ENCODE data around the gene ERMARD. TPM values are rescaled to one million over a fixed set of nuclear protein-coding genes. Genes with fewer than 3 reads are reported as not detected.

Gene ERMARD
- total RNA-seq, 2 experiments from 2014 or later, result 23.2 to 42.3 TPM

DNA sequence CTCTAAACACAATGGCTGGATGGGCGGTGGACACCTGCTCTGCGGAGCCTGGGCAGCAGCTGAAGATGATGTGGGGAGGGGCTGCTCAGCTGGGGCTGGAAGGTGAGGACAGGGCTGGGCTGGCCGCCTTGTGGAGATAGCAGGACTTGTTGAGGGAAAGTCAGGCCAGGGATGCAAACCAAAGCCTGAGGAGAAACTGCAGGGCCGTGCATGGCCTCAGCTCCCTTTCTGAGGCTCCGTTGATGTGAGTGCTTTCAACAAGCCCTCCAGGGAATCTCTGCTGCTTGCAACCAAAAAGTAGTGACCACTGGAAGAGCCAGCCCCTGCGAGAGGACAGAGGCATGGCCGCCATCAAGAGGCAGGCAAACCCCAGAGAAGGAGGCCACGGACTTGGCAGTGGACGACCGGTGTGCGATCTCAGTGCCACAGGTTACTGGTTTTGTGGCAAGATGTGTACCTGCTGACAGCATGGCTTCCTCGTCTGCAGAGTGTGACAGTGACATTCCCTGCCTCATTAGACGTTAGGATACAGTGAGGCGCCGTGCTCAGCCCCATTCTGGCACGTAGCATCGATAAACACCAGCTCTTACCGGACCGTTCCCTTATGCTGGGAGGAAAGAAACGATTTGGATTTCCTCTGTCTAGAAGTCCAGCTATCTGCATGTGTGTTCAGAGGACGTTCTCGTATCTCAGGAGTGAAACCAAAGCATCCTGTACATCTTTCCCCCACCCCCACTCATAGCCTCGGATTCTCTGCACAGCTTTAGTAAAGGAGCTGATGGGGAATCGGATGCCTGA lies 37.9 kb downstream of the ERMARD start:
- Histone ChIP-seq H3K79me2 (ENCODE audit: insufficient read depth, low read depth, low read length) (no peaks in the 10 kb centered on the region), H3K36me3 (ENCODE audit: insufficient read depth, low read length) (no peaks in the 10 kb centered on the region), H3K27ac (ENCODE audit: low read depth, low read length, poor library complexity, severe bottlenecking) (no peak overlapping the region), H3K9me2 (ENCODE audit: insufficient read depth, low read length) (no peaks in the 10 kb centered on the region), H3K4me3 (ENCODE audit: low read depth, low read length, poor library complexity, severe bottlenecking) (no peak overlapping the region), H3K4me2 (ENCODE audit: low read length) (peak overlapping the region; percentile 91), H3K9me3 (ENCODE audit: low read length) (no peaks in the 10 kb centered on the region), H3K4me1 (ENCODE audit: insufficient read depth, low read length, poor library complexity, severe bottlenecking) (peaks cover 3% of the 10 kb centered on the region), H4K20me1 (ENCODE audit: insufficient read depth, low read length) (no peaks in the 10 kb centered on the region), H2AFZ (ENCODE audit: low read length) (peak overlapping the region; percentile 92; the same call in 1 of the 2 replicates)
- no peak for TF ChIP-seq EZH2phosphoT487 (IDR thresholded peaks at IDR 0.05; ENCODE audit: borderline replicate concordance, low read depth, low read length)
- TF ChIP-seq, protein P1, sequence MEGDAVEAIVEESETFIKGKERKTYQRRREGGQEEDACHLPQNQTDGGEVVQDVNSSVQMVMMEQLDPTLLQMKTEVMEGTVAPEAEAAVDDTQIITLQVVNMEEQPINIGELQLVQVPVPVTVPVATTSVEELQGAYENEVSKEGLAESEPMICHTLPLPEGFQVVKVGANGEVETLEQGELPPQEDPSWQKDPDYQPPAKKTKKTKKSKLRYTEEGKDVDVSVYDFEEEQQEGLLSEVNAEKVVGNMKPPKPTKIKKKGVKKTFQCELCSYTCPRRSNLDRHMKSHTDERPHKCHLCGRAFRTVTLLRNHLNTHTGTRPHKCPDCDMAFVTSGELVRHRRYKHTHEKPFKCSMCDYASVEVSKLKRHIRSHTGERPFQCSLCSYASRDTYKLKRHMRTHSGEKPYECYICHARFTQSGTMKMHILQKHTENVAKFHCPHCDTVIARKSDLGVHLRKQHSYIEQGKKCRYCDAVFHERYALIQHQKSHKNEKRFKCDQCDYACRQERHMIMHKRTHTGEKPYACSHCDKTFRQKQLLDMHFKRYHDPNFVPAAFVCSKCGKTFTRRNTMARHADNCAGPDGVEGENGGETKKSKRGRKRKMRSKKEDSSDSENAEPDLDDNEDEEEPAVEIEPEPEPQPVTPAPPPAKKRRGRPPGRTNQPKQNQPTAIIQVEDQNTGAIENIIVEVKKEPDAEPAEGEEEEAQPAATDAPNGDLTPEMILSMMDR (conservative IDR thresholded peaks at IDR 0.05; ENCODE audit: low read length), result no peak
- POLR2A ChIA-PET, result interaction anchor here (0.5 to 1.6 kb wide), 7 partner anchors 14 to 763 kb away, joined by 3 to 5 read pairs (median 4); no protein-coding TSS in a partner anchor
- no peak for DNase-seq (ENCODE audit: low spot score)
- CTCF ChIA-PET (ENCODE audit: unreplicated experiment), result interaction anchor here (0.7 to 2.5 kb wide), 8 partner anchors 14 to 770 kb away, joined by 3 to 26 read pairs (median 4); no protein-coding TSS in a partner anchor
- BruUV-seq (replicated peaks), result no TSS peak
- intact Hi-C loops (cut with micrococcal nuclease; ENCODE audit: unreplicated experiment), result no loop called here

DNA sequence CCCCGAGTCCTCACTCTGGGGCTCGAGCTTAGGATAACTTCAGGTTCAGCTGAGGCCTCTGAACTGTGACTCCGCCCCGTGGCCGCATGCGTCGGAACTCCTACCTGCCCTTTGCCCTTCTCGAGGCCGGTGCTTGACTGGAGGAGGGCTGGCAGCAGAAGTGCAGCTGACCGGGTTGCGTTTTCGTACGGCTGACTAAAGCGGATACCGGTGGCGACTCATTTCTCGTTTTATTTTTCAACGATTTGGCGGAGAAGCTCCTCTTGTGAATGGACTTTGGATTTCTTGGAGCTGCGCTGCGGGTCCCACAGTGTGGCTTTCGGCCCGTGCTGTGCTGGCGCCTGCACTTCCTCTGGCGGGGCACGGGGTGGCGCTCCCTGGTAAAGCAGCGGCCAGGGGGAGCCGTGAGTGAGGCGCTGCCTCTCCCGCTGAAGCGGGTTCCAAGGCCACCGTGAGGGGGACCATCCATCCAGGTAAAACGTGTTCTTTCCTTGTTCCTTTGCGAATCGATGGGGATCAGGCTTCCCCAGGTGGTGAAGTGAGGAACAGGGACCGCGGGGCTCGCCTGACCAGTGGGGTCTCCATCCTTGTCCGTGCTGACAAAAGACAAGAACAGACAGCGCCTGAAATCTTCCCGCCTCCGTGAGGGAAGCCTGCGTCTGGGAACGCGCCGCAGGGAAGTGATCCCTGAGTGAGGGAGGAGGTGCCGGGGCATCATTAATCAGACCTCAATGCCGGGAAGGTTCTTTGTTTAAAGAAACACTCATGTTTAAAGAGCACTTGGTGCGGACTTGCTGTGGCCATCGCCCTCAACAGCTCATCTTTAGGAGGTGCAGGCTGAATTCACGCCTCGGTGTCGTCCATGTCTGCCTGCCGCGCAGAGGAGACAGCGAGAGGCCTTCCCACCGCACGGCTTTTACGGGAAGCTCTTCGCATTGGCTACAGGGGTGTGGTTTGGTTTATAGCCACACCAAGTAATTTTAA lies 38.8 kb downstream of the ERMARD start:
- Histone ChIP-seq H3K4me3 (ENCODE audit: low read depth, low read length, poor library complexity, severe bottlenecking) (peak overlapping the region; percentile 63), H3K79me2 (ENCODE audit: insufficient read depth, low read depth, low read length) (no peaks in the 10 kb centered on the region), H3K36me3 (ENCODE audit: insufficient read depth, low read length) (no peaks in the 10 kb centered on the region), H3K4me1 (ENCODE audit: insufficient read depth, low read length, poor library complexity, severe bottlenecking) (peaks cover 3% of the 10 kb centered on the region), H3K9me2 (ENCODE audit: insufficient read depth, low read length) (no peaks in the 10 kb centered on the region), H3K27ac (ENCODE audit: low read depth, low read length, poor library complexity, severe bottlenecking) (no peak overlapping the region), H2AFZ (ENCODE audit: low read length) (peak overlapping the region; percentile 92; the same call in 1 of the 2 replicates), H3K4me2 (ENCODE audit: low read length) (peak overlapping the region; percentile 91), H3K9me3 (ENCODE audit: low read length) (no peaks in the 10 kb centered on the region), H4K20me1 (ENCODE audit: insufficient read depth, low read length) (no peaks in the 10 kb centered on the region)
- ChIA-PET POLR2A (interaction anchor here (1.0 to 1.6 kb wide), 7 partner anchors 13 to 762 kb away, joined by 3 to 4 read pairs (median 3); no protein-coding TSS in a partner anchor), CTCF (ENCODE audit: unreplicated experiment) (interaction anchor here (0.6 to 2.5 kb wide), 12 partner anchors 11 to 769 kb away, joined by 3 to 26 read pairs (median 3); no protein-coding TSS in a partner anchor)
- no TSS peak for BruUV-seq (replicated peaks)
- TF ChIP-seq, protein P1 (conservative IDR thresholded peaks at IDR 0.05; ENCODE audit: low read length), result peak; percentile 97
- TF ChIP-seq EZH2phosphoT487 (IDR thresholded peaks at IDR 0.05; ENCODE audit: borderline replicate concordance, low read depth, low read length), result no peak
- DNase-seq (ENCODE audit: low spot score), result peak; percentile 70
- intact Hi-C loops (cut with micrococcal nuclease; ENCODE audit: unreplicated experiment), result loop anchor here (1.0 to 10.0 kb wide), 5 partner anchors 42 to 739 kb away; partner anchors contain the start of gene DLL1
